ENCODE data around the gene PTPRM. TPM values are rescaled to one million over a fixed set of nuclear protein-coding genes. Genes with fewer than 3 reads are reported as not detected.

The PTPRM gene
- total and polyA plus RNA-seq, 2 of the 4 experiments (the other 2 are of a cell fraction): 28.3 to 51.2 TPM

DNA sequence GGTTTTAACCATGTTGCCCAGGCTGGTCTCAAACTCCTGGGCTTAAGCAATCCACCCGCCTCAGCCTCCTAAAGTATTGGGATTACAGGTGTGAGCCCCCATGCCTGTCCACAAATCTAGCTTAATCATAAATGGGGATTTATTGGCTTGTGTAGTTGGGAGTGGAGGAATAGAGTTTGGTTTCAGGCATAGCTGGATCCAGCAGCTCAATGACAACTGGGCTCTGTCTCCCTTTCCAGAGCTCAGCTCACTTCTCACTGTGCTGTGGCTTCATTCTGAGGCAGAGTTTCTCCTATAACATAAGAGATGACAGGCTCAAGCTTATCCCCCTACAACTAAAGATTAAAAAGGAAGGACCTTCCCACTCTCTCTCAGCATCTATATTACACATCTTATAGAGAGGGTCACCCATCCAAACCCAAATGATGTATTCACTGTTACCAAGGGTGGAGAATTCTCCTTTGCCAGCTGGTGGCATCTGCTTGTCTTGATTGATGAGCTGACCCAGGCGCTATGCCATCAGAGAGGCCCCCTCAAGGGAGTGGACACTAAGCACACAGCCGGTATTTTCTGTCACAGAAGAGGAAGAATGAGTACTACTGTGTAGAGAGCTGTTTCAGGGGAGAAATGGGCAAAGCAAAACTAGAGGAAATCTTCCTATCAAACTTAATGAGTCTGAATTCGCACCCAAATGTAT is 280.4 kb downstream of the PTPRM start:
- Histone ChIP-seq H3K4me2 (ENCODE audit: low read depth, low read length) (no peak overlapping the region), H3K23ac (ENCODE audit: low read depth, low read length) (no peak overlapping the region), H4K8ac (ENCODE audit: low read depth in 2 of 2, low read length in 2 of 2) (no peak overlapping the region), H2BK120ac (ENCODE audit: low read depth, low read length) (no peak overlapping the region), H2AK5ac (ENCODE audit: low read depth, low read length) (no peak overlapping the region), H2BK5ac (ENCODE audit: low read depth, low read length, poor library complexity, severe bottlenecking) (no peak overlapping the region), H2BK20ac (ENCODE audit: low read depth, low read length) (no peak overlapping the region), H3K56ac (ENCODE audit: extremely low read depth, insufficient read depth, low read length) (no peak overlapping the region), H3K9me3 (ENCODE audit: control insufficient read depth, insufficient read depth, low read length) (peaks cover 7% of the 10 kb centered on the region), H2BK15ac (ENCODE audit: low read depth, low read length) (no peak overlapping the region), H3K9ac (ENCODE audit: low read depth, low read length) (no peak overlapping the region), H4K91ac (ENCODE audit: insufficient read depth, low read depth, low read length) (no peak overlapping the region), H3K14ac (replicated peaks; ENCODE audit: low read depth, low read length) (no peak overlapping the region), H3K27ac (ENCODE audit: insufficient read depth, low read length) (no peak overlapping the region), H4K5ac (ENCODE audit: low read depth, low read length) (no peak overlapping the region), H3K4me1 (ENCODE audit: control insufficient read depth, insufficient read depth, low read length) (no peaks in the 10 kb centered on the region), H3K79me1 (ENCODE audit: low read depth in 1 of 2, low read length in 2 of 2) (peaks cover 0 to 7% of the 10 kb centered on the region in 2 experiments; a peak in 2 of 4 replicates), H3K18ac (ENCODE audit: low read depth, low read length) (no peak overlapping the region), H3K27me3 (ENCODE audit: control insufficient read depth, insufficient read depth, low read length) (no peaks in the 10 kb centered on the region), H2AFZ (replicated peaks; ENCODE audit: low read length, poor library complexity) (no peak overlapping the region), H3K36me3 (ENCODE audit: control insufficient read depth, insufficient read depth, low read length) (peaks cover 2% of the 10 kb centered on the region; the same call in 1 of the 2 replicates), H3K4ac (ENCODE audit: low read depth, low read length) (no peak overlapping the region), H4K20me1 (ENCODE audit: insufficient read depth, low read length) (no peaks in the 10 kb centered on the region), H3K9me1 (ENCODE audit: insufficient read depth, low read length) (no peaks in the 10 kb centered on the region), H2AK9ac (replicated peaks; ENCODE audit: low read depth, low read length, poor library complexity) (no peak overlapping the region), H3K4me3 (ENCODE audit: insufficient read depth, low read depth, low read length) (no peak overlapping the region)
- POLR2A ChIA-PET (ENCODE audit: unreplicated experiment): no interaction called here
- in situ Hi-C loops (cut with MboI; ENCODE audit: low sequenced_read_pairs) (no loop called here), intact Hi-C loops (cut with micrococcal nuclease) (no loop called here), dilution Hi-C loops (cut with HindIII; ENCODE audit: low sequenced_read_pairs, unreplicated experiment) (no loop called here)
- DNase-seq: no peak
- TF ChIP-seq MAFK (IDR thresholded peaks at IDR 0.05; ENCODE audit: low read depth, low read length): no peak
- TF ChIP-seq POLR2A (IDR thresholded peaks at IDR 0.05; ENCODE audit: low read depth, low read length): no peak
- TF ChIP-seq RCOR1 (IDR thresholded peaks at IDR 0.05; ENCODE audit: insufficient replicate concordance, low read length): no peak
- BruUV-seq (replicated peaks): no TSS peak
- CTCF ChIA-PET: no interaction called here
- no peak; the same call in 1 of the 2 replicates for ATAC-seq (ENCODE audit: low read depth)
- no CpG with 5 or more reads among the region's 4 CpGs for WGBS, 2 experiments (ENCODE audit: extremely low coverage in 2 of 2, insufficient read length in 1 of 2)
